GM10847 (cell line): ENCODE data around the gene MICU2.

ENCODE experiments used
- POLR2A ChIP-seq: IDR thresholded peaks from 2 replicates; pipeline ENCODE4 v1.6.1; 2011; ENCODE audit not compliant: insufficient read length; ENCODE audit errors: extremely low read depth

Gene MICU2

DNA sequence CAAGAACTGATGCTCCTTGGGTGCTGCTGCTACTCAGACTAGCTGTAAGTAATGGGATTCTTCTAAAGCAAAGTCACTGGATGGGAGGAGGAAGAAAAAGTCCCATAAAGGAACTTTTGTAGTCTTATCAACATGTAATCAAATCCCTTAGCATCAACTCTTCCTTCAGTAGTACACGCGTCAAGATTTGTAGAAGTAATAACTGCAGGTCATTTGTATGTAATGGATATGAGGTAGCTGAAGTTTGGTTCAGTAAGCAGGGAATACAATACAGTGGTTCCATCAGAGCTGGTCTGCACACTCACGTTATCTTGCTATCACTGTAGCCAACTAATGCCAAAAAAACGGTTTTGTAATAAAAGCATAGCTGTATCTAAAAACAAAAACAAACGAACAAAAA is 72.5 kb downstream of the MICU2 start:
- no peak for TF ChIP-seq POLR2A

DNA sequence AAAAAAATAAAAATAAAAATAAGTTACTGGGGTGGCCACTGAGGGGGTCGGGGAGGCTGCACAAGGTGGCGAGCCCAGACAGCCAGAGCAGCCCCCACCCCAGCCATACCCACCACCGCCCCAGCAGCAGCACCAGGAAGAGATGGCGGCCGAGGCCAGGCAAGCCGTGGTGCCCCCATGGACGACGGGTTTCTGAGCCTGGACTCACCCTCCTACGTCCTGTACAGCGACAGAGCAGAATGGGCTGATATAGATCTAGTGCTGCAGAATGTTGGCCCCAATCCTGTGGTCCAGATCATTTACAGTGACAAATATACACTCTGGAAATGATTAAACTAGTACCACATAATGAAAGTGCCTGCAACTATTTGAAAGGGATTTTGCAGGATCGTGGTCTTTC is 73.3 kb downstream of the MICU2 start:
- no peak for TF ChIP-seq POLR2A

DNA sequence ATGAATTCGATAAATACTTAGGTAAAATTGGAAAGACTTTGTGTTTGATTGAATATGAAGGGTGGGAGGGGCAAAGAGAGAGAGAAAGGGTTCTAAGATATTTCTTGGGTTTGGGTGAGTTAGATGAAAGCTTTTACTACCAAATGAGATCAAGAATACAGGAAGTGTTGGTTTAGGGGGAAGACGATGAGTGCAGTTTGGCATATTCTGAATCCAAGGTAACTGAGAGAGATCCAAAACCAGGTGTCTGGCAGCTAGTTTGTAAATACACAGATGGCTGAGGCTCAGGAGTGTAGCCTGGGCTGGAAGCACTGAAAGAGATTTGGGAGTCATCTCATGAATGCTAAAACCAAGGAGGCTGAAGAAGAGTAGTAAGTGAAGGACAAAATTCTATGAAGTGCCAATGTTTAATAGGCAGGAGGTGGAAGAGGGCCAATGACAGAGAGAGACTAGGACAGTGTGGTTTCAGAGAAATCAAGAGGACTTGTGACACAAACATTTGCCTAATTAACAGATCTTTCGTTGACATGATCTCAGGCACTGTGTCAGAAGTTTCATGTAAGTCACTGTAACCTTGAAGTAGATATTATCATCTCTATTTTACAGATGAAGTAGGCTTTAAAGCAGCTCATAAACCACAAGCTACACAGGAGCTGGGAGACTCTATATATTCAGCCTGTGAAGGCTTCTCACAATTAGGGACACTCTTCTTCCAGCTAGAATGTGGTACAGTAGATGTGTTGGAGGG is 74.7 kb downstream of the MICU2 start:
- TF ChIP-seq POLR2A = no peak

DNA sequence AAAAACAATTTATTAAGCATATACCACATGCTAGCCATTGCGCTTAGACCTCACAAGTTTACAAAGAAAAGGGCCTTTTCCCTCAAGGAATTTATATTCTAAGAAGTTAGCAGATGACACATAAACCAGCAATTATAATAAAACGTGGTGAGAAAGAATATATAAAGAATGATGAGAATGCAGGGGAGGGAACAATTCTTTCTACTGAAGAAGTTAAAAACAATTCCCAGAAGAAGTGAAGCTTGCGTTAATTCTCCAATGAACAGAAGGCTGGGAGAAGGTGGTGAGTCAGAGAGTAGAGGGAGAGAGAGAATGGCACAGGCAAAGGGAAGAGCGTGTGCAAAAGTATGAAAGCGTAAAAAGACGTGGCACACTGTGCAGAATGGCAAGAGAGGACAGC is 75.4 kb downstream of the MICU2 start:
- TF ChIP-seq POLR2A = no peak

DNA sequence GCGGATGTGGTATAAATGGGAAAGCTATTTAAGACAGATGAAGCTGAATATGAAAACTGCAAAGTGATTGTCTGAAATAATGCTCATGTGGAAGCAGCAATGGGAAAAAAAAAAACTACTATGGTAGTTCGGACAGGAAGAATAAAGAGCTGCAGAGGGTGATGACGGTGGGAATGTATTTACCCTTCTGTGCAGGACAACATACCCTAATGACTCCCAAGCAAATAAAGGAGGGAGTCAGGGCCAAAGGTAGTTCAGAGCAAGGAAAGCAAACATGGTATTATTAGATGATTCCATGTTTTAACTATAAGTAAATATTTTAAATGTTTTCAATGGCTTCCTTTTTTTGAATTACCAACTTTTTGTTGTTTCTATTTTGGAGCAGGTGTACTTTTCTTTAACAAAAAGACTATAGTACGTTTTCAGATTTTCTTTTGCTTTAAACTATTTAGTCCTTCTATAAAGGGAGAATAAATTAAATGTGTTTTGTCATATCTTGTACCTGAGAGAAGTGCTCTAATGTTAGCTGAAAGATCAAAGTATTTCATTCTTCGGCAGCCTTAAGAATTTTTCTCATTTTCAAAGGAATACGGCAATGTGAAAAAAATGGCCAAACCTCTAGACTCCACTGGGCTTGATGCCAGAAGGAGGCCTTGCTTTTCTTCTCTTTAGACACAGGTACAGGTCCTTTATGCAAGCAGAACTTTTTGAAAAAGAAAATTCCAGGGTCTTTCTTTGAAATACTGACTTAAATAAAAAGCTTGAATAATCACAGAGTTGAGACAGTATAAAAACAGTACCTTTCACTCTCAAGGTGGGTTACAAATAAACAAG is 77.0 kb downstream of the MICU2 start:
- TF ChIP-seq POLR2A = no peak

DNA sequence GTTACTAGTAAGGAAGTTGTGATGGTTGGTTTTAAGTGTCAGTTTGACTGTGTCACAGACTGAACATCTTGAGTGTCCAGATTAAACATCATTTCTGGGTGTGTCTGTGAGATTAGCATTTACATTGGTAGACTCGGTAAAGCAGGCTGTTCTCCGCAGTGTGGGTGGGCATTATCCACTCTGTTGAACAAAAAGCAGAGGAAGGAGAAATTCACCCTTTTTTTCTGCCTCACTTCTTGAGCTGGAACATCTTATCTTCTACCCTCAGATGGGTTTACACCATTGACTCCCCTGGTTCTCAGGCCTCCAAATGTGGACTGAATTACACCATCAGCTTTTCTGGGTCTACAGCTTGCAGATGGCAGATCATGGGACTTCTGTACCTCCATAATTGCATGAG is 81.1 kb downstream of the MICU2 start:
- no peak for TF ChIP-seq POLR2A

DNA sequence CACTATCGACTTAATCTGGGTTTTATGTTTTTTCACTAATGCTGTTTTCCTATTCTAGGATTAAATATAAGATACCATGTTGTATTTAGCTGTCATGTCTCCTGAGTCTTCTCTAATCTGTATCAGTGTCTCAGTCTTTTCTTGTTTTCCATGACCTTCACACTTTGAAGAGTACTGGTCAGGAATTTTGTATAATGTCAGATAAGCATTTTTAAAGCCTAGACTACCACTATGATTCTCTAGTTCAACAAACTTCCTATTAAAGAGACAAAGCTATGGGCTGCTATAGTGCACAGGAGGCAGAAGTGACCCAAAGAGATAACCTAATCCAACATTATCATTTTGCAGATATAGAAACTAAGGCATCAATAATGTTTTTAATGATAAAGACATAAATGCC is 81.8 kb downstream of the MICU2 start:
- no peak for TF ChIP-seq POLR2A

DNA sequence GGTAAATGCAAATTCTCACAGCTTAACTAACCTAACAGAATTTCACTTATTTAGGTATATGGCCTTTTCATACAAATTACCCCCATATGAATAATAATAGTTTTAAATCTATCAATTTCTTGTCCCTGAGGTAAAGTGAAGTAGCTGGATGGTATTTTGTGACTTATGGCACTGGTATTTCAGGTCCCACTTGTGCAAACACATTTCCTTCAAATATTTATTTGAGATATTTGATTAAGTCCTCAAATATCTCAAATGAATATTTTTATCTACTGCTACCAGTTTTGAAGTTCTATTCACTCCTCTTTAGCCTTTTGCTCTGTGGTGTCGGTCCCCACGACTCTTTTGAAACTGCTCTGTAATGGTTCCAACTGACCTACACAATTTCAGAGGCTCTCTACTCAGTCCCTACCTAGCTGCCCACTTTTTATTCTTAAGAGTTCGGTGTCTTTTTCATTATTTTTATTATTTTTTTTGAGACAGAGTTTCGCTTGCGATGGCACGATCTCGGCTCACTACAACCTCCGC is 85.3 kb downstream of the MICU2 start:
- TF ChIP-seq POLR2A = no peak

DNA sequence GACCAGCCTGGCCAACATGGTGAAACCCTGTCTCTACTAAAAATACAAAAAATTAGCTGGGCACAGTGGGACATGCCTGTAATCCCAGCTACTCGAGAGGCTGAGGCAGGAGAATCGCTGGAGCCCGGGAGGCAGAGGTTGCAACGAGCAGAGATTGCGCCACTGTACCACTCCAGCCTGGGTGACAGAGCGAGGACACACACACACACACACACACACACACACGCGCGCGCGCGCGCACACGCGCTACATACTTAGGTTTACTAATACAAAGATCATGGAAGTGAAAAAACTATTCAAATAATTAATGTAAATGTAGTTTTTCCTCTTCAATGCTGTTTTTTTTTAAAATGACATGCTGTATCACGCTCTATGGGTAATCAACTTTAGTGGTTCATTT is 86.4 kb downstream of the MICU2 start:
- TF ChIP-seq POLR2A = no peak

DNA sequence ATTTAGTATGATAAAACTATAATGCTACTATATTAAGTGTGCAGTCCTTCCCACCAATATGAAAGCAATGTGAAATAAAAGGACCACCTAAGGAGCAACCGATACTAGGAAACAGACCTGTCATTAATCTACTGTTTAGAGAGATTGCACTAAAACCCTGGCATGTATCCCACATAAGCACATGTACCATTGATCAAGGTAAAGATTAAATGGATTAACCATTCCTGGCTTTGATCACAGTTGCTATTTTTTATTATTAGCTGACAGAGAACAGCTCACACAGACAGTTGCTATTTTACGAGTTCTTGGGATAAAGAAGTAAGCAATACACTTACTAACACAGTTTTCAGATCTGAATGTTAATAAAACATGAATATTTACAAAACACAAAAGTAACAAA is 87.2 kb downstream of the MICU2 start:
- TF ChIP-seq POLR2A = no peak

DNA sequence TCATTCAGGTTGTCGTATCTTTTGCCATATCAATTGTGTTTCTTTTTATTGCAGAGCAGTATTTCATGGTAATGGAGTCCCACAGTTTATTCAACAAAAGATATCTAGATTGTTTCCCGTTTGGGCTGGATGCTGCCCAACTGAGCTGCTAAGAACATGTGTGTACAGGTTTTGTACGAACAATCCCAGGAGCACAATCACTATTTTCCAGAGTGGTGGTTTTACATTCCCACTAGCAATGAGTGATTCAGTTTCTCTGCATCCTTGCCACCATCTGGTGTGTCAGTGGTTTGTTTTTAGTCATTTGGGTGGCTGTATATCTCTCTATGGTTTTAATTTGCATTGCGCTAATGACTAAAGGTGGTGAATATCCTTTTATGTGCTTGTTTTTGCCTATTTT is 92.1 kb downstream of the MICU2 start:
- TF ChIP-seq POLR2A = no peak

DNA sequence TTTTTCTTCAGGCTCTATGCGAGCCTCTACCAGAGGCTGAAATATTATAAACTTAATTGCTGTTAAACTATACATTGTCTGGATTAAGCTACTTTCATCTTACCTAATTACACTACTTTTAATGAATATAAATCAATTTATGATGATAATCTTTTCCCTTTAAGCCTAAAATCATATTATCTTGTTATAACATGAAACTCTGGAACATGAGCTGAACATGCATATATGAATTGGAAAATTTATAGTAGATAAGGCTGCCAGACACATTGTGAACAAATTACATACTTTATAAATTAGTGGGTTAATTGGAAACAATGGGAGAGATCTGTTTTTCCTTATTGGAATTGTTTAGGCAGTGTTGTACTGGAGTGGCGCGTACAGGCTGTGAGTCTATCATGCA is 99.6 kb downstream of the MICU2 start:
- no peak for TF ChIP-seq POLR2A

DNA sequence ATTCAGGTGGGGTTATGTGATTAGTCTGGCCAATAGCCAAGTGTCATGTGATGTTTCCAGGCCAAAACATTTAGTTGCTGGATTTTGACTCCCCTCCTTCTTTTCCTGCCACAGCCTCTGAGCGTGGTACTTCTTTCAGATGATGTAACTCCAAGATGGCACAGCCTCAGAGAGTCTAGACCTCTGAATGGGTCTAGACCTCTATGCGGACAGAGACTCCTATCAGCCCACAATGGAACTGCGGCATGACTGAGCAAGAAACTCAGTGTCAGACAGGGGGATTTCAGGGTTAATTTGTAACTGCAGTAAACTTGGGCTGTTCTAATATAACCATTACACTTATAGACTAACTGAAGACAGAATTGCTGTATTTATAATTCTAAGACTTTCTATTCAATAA is 102.3 kb downstream of the MICU2 start:
- no peak for TF ChIP-seq POLR2A

DNA sequence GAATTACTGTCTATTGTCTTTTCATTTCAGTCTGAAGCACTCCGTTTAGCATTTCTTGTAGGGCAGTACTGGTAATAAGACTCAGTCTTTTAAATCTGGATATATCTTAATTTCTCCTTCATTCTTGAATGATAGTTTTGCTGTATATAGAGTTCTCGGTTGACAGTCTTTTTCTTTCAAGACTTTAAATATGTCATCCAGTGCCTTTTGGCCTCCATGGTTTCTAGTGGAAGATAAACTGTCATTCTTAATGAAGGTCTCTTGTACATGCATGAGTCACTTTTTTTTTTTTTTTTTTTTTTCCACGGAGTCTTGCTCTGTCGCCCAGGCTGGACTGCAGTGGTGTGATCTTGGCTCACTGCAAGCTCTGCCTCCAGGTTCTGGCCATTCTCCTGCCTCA is 117.6 kb downstream of the MICU2 start:
- no peak for TF ChIP-seq POLR2A

DNA sequence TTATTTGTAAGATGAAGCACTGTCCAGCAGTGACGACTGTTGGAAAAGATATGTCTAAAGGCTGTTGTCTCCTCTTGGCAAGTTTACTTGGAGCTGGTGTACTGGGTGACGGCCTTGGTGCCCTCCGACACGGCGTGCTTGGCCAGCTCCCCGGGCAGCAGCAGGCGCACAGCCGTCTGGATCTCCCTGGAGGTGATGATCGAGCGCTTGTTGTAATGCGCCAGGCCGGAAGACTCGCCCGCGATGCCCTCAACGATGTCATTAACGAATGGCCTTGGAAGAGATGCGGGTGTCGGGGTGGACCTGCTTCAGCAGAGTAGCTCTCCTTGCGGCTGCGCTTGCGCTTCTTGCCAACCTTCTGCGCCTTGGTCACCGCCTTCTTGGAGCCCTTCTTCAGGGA is 120.2 kb downstream of the MICU2 start:
- no peak for TF ChIP-seq POLR2A

DNA sequence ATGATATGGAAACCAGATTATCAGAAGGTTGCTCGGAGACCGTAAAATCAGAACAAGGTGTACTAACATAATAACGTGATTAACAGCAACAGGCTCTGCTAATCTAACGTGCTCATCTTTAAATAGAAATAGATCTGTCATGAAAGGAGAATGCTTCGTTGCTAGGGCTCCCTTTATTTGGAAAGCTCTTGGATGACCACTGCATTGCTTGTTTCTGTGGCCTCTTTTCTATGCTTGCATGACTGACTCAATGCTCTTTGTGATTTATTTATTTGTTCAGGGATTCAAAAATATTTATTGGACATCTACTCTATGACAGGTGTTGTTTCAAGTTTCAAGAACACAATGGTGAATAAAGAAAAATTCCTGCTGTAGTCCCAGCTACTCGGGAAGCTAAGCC is 122.6 kb downstream of the MICU2 start:
- TF ChIP-seq POLR2A = no peak
